B cell (primary cell): ENCODE data around the gene CDKN2C.

ENCODE experiments used
- CTCF ChIP-seq: fragments of 200-600 bp; IDR thresholded peaks from one replicate; pipeline ENCODE4 v1.8.0; 2022; ENCODE audit warnings: antibody characterized with exemption, mild to moderate bottlenecking
- EZH2 ChIP-seq: IDR thresholded peaks from 2 replicates; pipeline ENCODE4 v1.6.1; 2012; ENCODE audit warnings: borderline replicate concordance, low read depth, mild to moderate bottlenecking, moderate library complexity, low read length; ENCODE audit not compliant: insufficient read depth, poor library complexity, severe bottlenecking

GRCh38 chr1:50949286-50949982 lies 20.6 kb upstream of the CDKN2C start:
- TF ChIP-seq EZH2, result no peak
- no peak for TF ChIP-seq CTCF
